Upper lobe of left lung (tissue), 6 donors: Measurements from ENCODE around the gene HIVEP3. TPM values are rescaled to one million over a fixed set of nuclear protein-coding genes. Genes with fewer than 3 reads are reported as not detected.

Source experiments
- ATAC-seq, 2 donors: fragments of 200-7000 bp; cut with Tn5 transposase; one replicate each; pipeline ENCODE4 v1.9.1; 2022; ENCODE audit warnings: mild to moderate bottlenecking in 2 of 2, moderate library complexity in 2 of 2; ENCODE audit not compliant: low FRiP score in 2 of 2
- DNase-seq, 2 donors: peaks; one replicate each; pipeline ENCODE4 v3.0.0-alpha.2; 2019 to 2020
- H3K27ac ChIP-seq, 4 donors: fragments of 200-600 bp; sonication (generic); one replicate each; pipeline ENCODE4 v1.5.1; 2016 to 2019
- H3K27me3 ChIP-seq, 4 donors: fragments of 200-600 bp; sonication (generic); one replicate each; pipeline ENCODE4 v1.5.1; 2017 to 2019
- H3K36me3 ChIP-seq, 4 donors: fragments of 200-600 bp; sonication (generic); one replicate each; pipeline ENCODE4 v1.5.1; 2016 to 2019
- H3K4me1 ChIP-seq, 4 donors: fragments of 200-600 bp; sonication (generic); one replicate each; pipeline ENCODE4 v1.5.1; 2018 to 2019
- H3K4me3 ChIP-seq, 4 donors: fragments of 200-600 bp; sonication (generic); one replicate each; pipeline ENCODE4 v1.5.1; 2017 to 2019; ENCODE audit warnings: mild to moderate bottlenecking in 2 of 4, moderate library complexity in 1 of 4
- H3K9me3 ChIP-seq, 4 donors: fragments of 200-600 bp; sonication (generic); one replicate each; pipeline ENCODE4 v1.5.1; 2018 to 2019
- EP300 ChIP-seq, 4 donors: sonication (generic); formaldehyde crosslinking; IDR thresholded peaks; one replicate each; pipeline ENCODE4 v1.5.1; 2017; ENCODE audit warnings: antibody characterized with exemption in 4 of 4, control low read depth in 2 of 4
- POLR2A ChIP-seq, 4 donors: fragments of 450-650 bp; IDR thresholded peaks; one replicate each; pipeline ENCODE4 v1.5.1; 2016 to 2017; ENCODE audit warnings: antibody characterized with exemption in 4 of 4, mild to moderate bottlenecking in 2 of 4
- POLR2AphosphoS5 ChIP-seq, 2 donors: sonication (generic); formaldehyde crosslinking; IDR thresholded peaks; one replicate each; pipeline ENCODE4 v1.5.1; 2017; ENCODE audit warnings: antibody characterized with exemption in 2 of 2
- WGBS, 2 donors: methylation state at CpG; one replicate each; pipeline ENCODE4 v1.1.5; 2017 to 2018; 5-methylcytosine and 5-hydroxymethylcytosine counted together
- total RNA-seq, 6 donors: library from RNA; depleted of rRNA in 4 of 6; stranded (reverse); fragments of >200 nt in 4 of 6; gene quantifications; one replicate each; pipeline versions ENCODE4 v1.1.0 to v1.2.1, GENCODE V29; 2016 to 2021
- TF ChIP-seq, protein P1 (sequence below), 6 experiments: fragments of 450-650 bp in 4 of 6; fragments of 200-600 bp in 2 of 6; sonication (generic) in 2 of 6; IDR thresholded peaks; one replicate each; pipeline ENCODE4 v1.5.1; 2016 to 2019; ENCODE audit warnings: antibody characterized with exemption in 6 of 6
- donor health status: DM: no; HTN: no; CAD: no; lungs with moderate emphysema.
- donor health status: DM: no; HTN: yes; CAD: no; lungs with severe emphysema.

HIVEP3 gene
- total RNA-seq, 6 donors from 2014 or later: 9.7 to 23.0 (median 11.6) TPM

DNA sequence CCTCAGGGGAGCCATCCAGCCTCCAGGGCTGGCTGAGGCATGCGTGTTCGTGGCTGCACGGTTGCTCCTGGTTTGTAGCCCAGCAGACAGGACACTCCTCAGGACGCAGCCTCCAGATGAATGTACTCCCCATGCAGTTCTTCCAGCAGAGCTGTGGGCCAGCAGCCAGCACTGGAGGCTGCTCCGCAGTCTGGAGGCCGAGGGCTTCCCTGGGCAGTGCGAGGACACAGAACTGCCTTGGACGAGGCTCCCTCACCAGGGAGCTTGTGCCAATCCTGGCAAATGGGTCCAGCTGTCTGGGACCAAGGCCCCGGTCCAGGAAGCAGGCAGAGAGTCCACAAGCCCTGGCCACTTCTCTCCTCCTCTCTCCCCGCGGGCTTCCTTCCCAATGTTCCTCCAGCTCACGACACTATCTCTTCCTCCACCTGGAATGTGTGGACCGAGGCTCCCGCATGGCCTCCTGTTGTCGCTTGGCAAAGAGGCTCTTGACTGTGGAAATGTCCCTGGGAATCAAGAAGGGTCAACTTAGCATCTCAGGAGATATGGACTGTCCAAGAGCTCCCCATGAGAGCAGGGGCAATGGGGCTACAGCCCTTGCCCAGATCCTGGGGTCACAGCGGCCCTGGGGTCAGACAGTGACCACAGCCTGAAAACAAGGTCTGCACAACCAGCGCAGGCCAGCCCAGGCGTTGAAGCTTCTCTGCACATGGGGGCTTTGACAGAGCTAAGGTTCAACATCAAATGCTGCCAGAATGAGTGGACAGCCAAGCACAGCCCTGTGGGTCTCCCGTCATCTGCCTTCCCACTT lies 439.5 kb downstream of the HIVEP3 start:
- ATAC-seq (peak in 1 of 2 donors; percentile 67), DNase-seq (peak in 1 of 2 donors; percentile 81)
- 85 to 86% methylated on average over 8 to 19 of the region's 19 CpGs for WGBS, 2 donors
- TF ChIP-seq POLR2A (IDR thresholded peaks at IDR 0.05): no peak
- TF ChIP-seq EP300 (IDR thresholded peaks at IDR 0.05): no peak
- TF ChIP-seq POLR2AphosphoS5 (IDR thresholded peaks at IDR 0.05): no peak
- TF ChIP-seq, protein P1, sequence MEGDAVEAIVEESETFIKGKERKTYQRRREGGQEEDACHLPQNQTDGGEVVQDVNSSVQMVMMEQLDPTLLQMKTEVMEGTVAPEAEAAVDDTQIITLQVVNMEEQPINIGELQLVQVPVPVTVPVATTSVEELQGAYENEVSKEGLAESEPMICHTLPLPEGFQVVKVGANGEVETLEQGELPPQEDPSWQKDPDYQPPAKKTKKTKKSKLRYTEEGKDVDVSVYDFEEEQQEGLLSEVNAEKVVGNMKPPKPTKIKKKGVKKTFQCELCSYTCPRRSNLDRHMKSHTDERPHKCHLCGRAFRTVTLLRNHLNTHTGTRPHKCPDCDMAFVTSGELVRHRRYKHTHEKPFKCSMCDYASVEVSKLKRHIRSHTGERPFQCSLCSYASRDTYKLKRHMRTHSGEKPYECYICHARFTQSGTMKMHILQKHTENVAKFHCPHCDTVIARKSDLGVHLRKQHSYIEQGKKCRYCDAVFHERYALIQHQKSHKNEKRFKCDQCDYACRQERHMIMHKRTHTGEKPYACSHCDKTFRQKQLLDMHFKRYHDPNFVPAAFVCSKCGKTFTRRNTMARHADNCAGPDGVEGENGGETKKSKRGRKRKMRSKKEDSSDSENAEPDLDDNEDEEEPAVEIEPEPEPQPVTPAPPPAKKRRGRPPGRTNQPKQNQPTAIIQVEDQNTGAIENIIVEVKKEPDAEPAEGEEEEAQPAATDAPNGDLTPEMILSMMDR (IDR thresholded peaks at IDR 0.05): no peak
- Histone ChIP-seq H3K9me3 (no peaks in the 10 kb centered on the region), H3K36me3 (no peaks in the 10 kb centered on the region), H3K4me3 (no peak overlapping the region), H3K27me3 (no peaks in the 10 kb centered on the region), H3K27ac (no peak overlapping the region), H3K4me1 (peaks cover 31 to 55% (median 48%) of the 10 kb centered on the region in 4 donors)

DNA sequence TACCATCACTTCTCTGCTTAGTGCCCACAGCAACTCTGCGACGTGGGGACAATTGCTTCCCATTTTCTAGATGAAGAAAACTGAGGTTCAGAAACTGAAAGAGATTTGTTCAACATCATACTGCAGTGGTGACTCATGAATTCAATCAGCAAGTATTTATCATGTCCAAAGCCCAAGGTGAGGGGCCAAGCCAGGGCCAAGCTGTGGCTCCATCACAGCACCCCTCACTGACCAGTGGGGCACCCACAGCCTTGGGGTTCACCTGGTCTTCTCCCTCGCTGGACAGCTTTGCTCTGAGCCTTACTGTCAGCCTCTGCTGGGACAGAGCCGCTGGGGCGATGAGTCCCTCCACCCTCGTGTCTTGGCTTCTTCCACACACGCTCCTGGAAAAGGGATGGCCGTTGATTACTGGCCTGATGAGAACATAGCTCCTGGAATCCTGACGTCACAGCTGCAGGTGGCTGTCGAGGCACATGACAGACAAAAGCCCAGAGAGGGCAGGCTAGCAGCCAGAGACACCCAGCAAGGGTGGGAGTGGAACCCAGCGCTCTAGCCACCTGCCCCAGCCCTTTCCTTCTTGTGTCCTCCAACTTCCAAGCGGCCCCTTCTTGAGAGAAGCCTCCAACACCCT lies 440.5 kb downstream of the HIVEP3 start:
- no peak overlapping the region for H3K27ac ChIP-seq
- peaks cover 32 to 51% (median 44%) of the 10 kb centered on the region in 4 donors for H3K4me1 ChIP-seq
- H3K9me3 ChIP-seq: no peaks in the 10 kb centered on the region
- no peaks in the 10 kb centered on the region for H3K36me3 ChIP-seq
- no peak overlapping the region for H3K4me3 ChIP-seq
- TF ChIP-seq, protein P1 (IDR thresholded peaks at IDR 0.05): no peak
- TF ChIP-seq POLR2AphosphoS5 (IDR thresholded peaks at IDR 0.05) (no peak), EP300 (IDR thresholded peaks at IDR 0.05) (no peak), POLR2A (IDR thresholded peaks at IDR 0.05) (no peak)
- no peaks in the 10 kb centered on the region for H3K27me3 ChIP-seq
- DNase-seq (no peak), ATAC-seq (no peak)
- 80 to 91% methylated on average over 12 of the region's 12 CpGs for WGBS, 2 donors

DNA sequence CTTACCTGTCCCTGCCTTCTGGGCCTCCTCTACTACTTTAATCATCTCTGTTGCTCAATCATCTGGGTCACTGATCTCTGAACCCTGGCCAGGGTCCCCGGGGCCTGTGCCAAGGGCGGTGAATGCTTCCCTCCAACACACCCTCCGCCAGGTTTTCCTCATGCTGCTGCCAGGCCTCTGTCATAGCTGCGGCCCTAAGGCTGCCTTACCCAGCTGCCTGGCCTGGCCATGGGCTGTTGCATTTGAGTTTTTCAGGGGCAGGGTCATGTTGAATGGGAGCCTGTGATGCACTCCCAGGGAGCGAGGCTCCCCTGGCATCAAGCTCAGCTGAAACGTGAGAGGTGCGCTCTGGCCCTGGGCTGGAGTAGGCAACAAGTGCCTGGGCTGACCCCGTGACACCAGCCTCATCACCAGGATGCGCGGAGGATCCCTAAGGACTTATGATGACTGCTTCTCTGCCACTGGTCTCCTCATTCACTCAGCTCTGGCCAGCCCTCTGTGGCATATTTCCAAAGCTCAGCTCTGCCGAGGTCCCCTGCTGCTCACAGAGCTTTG lies 441.8 kb downstream of the HIVEP3 start:
- no peak for TF ChIP-seq POLR2A (IDR thresholded peaks at IDR 0.05)
- TF ChIP-seq, protein P1 (IDR thresholded peaks at IDR 0.05): no peak
- no peak for TF ChIP-seq POLR2AphosphoS5 (IDR thresholded peaks at IDR 0.05)
- TF ChIP-seq EP300 (IDR thresholded peaks at IDR 0.05): no peak
- ATAC-seq (no peak), DNase-seq (peak in 1 of 2 donors; percentile 63)
- peak overlapping the region in 2 of 4 donors; percentile 27 to 43 for H3K27ac ChIP-seq
- no peak overlapping the region for H3K4me3 ChIP-seq
- no peaks in the 10 kb centered on the region for H3K36me3 ChIP-seq
- peaks cover 30 to 39% (median 33%) of the 10 kb centered on the region in 4 donors for H3K4me1 ChIP-seq
- H3K27me3 ChIP-seq: no peaks in the 10 kb centered on the region
- 66 to 78% methylated on average over 11 of the region's 11 CpGs for WGBS, 2 donors
- H3K9me3 ChIP-seq: no peaks in the 10 kb centered on the region

DNA sequence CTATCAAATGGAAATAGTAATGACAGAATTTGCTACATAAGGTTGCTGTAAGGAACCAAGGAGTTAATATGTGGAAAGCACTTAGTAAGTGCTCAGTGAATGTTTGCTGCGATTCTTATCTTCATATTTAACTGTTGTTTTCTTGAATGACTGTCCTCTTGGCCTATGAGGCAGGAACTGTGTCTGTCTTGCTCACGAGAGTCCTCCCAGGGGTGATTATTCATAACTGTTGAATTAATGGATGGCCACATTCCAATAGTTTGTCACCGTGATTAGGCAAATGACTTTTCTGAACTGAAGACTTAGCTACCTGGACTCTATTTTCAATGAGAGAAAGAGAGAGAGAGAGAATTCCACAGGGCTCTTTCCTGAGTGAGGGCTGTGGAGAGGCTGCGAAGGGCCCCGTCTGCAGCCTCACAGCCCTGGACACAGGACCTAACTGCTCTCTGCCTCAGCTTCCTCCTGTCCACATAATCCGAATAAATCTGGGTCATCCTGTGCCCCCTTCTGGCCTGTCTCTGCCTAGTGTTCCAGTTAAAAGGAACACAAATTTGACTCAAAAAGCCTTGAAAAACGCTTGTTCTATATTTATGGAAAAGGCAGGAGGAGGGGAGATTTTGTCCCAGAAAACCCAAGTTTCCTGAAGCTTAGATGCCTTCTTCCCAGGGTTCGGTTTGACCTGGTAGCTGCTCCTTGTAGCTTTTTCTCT lies 442.7 kb downstream of the HIVEP3 start:
- no peak overlapping the region for H3K4me3 ChIP-seq
- H3K36me3 ChIP-seq: no peaks in the 10 kb centered on the region
- no peak for DNase-seq
- H3K27me3 ChIP-seq: no peaks in the 10 kb centered on the region
- H3K4me1 ChIP-seq: peaks cover 30 to 39% (median 33%) of the 10 kb centered on the region in 4 donors
- WGBS, 2 donors: 49 to 52% methylated on average over 8 of the region's 8 CpGs
- no peaks in the 10 kb centered on the region for H3K9me3 ChIP-seq
- ATAC-seq: no peak
- peak overlapping the region in 1 of 4 donors; percentile 4 for H3K27ac ChIP-seq
- no peak for TF ChIP-seq POLR2A (IDR thresholded peaks at IDR 0.05)
- TF ChIP-seq, protein P1 (IDR thresholded peaks at IDR 0.05): no peak
- TF ChIP-seq POLR2AphosphoS5 (IDR thresholded peaks at IDR 0.05): no peak
- no peak for TF ChIP-seq EP300 (IDR thresholded peaks at IDR 0.05)
